Stimulated activated CD8-positive, alpha-beta memory T cell treated with anti-CD3 and anti-CD28 coated beads, Interleukin-4, amount 100 ng/mL, for 48 hours (primary cell): Measurements from ENCODE around the gene IQCE.
A peak's percentile ranks its signal among the peaks of the same experiment; 100 is the strongest.

Experiments
- DNase-seq: peaks from one replicate; pipeline ENCODE4 v3.0.0-alpha.2; 2020

Gene IQCE

DNA sequence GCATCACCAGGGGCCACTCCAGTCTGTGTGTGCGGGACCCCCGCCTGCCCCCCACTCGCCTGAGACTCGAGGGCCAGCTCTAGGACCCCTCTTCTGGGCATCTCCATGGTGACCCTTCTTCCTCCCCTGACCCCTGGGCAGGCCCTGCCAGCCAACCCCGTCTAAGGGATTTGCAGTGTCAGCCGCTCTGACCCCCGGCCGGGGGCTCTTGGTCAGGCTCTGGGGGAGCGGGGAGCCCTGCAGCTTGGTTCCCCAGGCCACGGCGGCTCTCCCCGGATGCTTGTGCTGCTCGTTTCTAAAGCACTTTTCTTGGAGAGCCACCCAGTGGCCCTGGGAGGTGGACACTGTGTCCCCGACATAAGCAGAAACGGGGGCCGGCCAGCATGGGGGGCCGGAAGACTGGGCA, 78.3 kb downstream of the IQCE start:
- no peak for DNase-seq

DNA sequence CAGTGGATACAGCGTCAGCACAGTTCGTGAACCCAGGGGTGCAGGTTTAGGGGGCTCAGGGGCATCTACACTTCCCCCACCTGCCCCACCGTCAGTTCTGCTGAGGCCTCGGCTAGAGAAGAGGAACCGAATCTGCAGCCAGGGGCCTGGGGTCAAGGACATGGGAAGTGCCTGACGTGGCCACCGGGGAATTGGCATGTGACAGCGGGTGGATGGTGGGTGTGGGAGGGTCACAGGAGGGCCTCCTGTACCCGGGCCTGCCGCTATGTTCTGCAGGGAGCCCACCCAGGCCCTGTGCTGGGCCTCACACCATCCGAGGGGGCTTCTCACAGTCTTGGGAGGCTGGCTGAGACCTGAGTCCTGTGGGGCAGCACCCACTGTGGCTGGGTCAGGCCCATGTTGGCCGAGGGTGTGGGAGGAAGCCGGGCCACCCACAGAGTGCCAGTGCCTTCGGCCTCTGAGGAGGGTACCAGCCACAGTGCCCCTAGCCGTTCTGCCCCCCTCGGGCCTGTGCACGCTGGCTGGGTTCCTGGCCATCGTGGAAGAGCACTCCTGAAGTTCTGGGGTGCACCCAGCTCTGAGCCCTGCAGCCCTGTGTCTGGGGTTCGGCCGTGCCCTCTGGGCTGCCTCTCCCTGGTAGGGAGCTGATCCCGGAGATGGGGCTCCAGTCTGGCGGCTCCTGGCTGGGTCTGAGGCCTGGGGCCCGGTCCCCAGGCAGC, 78.9 kb downstream of the IQCE start:
- DNase-seq, result no peak

DNA sequence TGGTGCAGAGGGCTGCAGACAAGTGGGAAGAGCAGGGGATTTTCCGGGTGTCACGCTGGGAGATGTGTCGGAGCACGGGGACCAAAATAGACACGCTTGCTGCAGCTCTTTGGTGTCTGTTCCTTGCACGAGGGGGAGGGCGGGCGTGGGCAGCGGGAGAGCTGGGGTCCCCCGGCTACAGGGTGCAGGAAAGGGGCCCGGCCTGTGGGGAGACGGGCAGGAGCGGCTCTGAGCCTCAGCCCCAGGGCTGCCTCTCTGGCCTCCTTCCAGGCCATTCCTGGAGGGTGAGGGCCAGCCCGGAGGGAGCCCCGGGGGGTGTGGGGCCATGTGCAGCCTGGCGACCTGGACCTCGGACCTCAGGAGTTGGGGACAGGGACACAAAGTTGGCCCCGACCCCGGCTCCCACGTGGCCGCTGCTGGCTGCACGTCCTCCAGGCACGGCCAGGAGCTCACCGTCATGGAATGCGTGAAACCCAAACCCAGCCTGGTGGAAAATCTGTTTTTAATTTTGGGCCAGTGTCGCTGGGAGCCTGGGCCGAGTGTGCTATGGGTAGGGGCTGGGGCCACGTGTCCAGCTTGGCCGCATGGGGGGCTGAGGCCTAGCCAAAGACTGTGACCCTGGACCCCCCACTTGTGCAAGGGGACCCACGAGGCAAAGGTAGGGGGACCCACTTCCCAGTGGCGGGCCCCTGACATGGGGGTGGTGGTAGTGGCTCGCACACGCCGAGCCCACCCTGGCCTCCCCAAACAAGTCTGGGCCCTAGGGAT, 79.6 kb downstream of the IQCE start:
- no peak for DNase-seq

DNA sequence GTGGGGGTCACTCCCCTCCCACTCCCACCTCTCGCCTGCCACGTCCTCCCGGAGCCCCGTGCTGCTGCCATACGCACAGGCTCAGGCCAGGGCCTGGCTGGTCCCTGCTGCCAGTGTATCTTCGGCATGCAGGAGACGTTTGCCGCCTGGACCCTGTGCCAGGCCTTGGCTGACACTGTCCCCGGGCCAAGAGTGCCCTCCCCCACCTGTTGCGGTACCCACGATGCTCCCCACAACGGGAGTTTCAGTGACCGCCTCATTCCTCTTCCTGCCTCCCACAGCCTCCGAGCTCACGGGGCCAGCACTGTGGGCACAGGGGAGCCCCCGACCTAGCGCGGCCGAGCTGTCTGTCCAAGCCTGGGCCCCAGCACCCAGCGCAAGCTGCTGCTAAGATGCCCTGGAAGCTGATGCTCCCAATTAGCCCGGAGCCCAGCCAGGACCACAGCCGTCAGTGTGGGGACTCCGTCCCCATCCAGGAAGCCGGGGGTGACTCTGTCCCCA, 80.5 kb downstream of the IQCE start:
- DNase-seq, result no peak

DNA sequence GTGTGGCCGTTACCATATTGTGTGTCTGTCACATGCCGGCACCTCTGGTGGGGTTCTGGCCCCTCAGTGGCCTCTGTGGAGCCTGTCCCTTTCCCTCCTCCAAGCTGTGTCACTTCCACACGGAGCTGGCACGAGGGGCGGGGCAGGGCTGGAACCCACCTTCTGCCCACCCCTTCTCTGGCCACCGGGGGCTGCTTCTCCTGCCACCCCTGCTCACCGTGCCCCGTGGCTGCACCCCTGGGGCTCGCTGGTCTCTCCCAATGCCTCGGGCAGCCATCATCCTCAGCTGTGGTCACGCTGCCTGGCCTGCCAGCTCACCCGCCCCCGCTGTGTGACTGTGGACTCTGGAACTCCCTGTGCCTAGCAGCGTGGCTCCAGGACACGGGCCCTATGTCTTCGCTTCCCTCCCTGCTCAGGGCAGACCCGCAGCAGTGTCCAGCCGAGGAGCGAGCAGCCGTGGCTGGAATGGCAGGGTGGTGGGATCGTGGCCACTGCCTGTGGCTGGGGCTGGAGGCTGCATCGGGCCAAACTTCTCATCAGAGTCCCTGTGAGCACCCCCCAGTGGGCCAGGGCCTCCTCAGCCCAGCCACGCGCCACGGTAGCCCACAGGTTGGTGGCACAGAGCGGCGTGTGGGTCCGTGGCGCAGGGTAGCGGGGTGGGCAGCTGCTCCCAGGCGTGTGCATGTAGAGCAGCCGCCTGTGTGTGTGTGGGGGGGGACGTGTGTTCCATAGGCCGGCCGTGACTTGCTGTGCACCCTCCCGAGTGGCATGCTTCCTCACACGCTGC, 81.1 kb downstream of the IQCE start:
- no peak for DNase-seq

DNA sequence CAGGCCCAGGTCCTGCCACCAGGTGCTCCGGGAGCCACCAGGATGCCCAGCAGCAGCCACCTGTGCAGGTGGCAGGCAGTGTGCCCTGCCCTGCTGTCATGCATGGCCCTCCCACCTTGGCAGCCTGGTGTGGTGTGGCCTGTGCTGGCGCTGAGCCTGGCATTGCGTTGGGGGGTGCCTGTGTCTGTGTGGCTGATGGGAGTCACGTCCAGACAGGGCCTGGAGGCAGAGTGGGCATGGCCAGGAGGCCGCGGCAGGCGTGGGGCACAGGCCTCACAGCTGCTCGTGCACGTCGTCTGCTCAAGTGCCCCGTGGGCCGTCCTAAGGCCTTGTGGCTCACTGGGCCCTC, 81.7 kb downstream of the IQCE start:
- no peak for DNase-seq

DNA sequence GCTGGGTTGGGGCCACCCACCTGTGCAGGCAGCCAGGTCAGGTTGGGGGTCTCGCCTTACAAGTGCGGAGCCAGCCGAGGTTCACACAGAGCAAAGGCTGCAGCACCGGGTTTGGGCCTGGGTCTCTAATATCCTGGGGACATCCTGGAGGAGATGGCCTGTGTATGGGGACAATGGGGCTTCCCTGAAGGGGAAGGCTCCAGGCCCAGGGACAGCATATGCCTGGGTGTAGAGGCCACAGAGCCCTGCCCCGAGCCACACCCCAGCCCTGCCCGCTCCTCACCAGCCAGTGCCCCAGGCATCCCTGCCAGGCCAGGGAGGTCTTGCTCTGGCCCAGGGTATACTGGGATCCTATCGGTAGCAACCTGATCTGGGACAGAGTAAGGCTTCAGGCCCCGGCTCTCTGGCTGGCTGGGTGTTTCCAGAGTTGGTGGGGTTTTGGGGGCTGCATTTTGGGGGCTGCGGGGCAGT, 82.1 kb downstream of the IQCE start:
- no peak for DNase-seq

DNA sequence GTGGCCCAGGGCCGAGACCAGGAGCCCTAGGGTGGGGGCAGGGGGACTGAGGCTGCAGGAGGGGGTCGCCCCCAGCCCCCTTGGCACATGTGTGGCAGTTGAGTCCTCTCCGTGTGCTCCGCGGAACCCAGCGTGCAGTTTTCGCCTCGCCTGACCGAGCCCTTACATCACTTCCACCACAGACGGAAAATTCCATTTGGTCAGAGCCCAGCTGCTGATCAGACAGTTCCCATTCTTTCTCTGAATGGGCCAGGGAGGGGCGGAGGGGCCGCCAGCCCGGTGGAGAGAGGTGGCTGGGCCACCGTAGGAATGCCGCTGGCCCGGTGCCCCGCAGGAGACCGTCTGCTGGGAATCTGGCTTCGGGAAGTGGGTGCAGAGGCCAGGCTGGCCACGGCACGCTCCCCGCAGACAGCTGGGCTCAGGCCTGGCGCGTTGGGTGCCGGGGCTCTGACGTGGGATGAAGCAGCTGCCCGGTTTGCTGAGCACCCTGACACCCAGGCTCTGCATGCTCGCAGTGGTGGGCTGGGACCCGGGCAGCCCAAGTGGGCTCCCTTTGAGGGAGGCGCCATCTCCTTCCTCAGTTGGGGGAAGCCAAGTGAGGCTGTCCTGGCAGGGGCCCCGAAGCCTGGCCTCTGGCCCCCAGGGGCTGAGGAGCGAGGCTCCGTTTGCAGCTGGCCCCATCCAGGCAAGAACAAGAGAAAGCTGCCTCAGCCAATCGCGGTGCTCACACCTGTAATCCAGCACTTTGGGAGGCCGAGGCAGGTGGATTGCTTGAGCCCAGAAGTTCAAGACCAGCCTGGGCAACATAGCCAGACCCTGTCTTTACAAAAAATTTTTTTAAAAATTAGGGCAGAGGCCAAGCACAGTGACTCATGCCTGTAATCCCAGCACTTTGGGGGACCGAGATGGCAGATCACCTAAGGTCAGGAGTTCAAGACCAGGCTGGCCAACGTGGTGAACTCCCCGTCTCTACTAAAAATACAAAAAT, 82.9 kb downstream of the IQCE start:
- DNase-seq, result no peak

DNA sequence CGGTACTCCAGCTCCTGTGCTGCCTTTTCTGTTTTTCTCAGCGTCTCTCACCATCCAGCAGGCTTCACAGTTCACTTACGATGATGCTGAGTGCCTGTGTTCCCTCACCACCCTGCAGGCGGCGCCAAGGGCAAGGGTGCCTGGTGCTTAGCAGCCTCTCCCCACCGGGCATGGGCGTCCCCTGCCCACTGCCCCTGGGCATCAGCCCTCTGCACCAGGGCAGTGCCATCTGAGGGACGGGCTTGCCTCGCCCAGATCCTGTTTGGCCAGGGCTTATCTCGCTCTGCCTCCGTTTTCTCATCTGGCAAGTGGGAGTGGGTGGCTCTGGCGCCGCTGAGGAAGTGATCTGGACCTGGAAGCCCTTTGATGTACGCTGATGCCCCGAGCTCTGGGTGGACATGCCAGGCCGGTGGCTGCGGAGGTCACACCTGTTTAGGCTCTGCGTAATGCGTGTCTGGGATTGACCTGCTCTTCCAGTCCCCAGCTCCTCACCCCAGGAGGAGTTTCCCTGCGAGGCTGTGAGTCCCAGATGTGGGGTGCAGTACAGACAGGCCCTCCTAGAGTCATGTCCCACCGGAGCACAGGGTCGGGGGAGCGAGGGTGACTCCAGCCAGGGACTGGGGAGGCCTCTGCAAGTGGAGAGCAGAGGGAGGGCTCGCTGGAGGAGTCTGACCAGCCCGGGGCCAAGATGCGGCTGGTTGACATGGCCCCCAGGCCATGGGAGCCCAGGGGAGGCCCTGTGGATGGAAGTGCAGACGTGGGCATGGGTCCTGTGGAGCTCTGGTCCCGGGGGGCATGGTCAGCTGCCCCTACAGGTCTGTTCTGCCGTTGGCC, 84.8 kb downstream of the IQCE start:
- no peak for DNase-seq

DNA sequence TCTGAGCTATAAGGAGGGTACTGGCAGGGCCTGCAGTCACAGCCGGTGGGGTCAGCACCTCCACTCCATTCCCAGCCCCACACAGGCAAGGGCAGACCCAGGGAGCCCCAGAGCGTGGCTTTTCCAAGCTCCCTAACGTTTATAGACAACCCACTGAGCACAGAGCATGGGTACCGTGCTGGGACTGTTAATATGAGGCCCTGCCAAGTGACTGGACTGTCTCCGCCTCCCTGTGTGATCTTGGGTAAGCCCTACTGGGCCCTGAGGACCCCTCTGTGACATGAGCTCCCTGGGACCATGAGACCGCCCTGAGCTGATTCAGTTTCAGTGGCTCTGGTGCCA, 85.4 kb downstream of the IQCE start:
- no peak for DNase-seq

DNA sequence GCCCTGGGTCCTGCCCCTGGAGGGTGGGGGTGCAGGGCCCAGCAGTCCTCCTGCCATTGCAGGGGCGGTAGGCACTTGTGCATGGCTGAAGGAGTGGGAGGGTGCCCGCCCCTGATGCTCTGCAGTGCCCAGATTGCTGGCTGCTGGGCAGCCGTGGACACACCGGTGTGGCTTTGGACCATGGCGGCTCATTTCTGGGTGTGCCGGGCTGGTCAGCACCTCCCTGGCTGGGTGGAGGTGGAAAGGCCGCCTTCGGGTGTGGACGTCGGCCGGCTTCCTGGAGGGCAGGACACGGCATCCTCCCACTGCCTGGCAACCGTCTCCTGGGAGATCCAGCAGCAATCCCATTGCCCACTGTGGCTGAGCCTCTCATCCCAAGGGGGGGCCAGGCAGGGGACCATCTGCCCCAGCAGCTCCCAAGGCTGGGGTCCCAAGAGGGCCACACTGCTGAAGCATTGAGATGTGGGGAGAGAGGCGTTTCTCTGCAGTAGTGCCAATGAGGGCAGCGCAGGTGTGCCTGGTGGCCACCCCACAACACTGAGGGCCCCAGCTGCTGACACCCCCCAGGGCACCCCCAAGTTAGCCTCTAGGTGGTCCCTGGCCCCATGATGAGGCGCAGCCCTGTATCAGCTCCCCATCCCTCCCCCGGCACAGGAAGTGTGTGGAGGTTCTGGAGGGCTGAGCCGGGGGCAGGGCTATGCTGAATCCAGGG, 85.9 kb downstream of the IQCE start:
- DNase-seq, result no peak

DNA sequence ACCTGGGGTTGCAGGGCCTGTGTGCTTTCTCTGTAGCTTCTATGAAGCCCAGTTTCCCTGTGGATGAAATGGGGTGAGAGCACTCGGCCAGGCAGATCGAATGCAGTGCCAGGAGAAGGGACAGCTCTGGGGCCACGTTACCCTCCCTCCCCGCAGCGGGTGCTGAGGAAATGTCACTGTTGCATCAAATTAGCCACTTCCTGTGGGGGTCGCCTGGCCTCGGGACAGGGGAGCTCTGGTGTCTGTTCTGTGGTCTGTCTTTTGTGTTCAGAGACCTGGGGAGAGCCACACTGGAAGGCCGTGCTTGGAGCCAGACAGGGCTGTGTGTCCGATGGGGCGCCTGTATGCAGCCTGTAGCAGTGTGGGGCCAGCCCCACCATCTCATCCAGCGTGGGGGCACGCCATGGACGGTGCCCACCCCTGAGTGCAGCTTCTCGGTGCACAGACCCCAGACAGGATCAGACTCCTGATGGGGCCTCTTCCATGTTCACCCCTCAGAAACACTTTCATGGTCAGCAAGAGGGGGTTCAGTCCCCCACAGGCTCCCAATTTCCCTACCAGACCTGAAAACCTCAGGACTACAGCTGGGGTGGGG, 86.6 kb downstream of the IQCE start:
- DNase-seq, result peak; percentile 66

DNA sequence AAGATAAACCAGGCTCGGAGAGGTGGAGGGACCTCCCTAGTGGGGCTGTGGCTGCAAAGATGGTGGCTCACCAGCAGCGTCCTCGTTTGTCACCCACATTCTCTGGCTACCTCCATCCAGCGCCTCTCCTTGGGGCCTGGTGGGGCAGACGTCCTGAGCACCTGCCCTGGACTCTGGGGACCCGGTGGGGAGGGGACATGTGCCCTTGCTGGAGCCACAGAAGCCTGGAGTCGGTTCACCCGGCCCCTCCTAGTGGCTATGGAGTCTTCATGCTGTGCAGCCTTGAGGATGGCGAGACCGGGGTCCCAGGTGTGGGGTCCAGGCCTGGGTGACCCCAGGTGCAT, 87.5 kb downstream of the IQCE start:
- DNase-seq, result no peak

DNA sequence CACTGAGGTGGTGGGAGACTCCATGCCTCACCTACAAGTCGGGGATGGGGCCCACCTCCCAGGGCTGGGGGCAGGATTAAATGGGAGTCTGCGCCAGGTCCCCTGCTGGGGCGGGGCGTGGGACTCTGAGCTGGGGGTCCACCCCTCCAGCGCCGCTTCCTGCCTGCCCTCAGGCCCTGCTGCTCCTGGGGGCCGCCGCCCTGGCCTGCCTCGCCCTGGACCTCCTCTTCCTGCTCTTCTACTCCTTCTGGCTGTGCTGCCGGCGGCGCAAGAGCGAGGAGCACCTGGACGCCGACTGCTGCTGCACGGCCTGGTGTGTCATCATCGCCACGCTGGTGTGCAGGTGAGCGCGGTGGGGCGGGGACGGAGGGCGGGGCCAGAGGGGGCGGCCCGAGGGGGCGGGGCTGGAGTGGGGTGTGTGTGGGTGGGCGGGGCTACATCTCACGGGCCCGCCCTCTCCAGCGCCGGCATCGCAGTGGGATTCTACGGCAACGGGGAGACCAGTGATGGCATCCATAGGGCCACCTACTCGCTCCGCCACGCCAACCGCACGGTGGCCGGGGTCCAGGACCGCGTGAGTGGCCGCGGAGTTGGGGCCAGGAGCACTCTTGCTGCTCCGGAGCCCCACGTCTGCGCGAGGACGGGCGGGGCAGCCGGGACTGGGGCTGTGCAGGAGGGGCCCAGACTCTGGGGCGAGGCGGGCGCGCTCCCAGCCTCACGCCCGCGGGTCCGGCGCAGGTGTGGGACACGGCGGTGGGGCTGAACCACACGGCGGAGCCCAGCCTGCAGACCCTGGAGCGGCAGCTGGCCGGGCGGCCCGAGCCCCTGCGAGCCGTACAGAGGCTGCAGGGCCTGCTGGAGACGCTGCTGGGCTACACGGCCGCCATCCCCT, 88.1 kb downstream of the IQCE start:
- DNase-seq, result no peak

DNA sequence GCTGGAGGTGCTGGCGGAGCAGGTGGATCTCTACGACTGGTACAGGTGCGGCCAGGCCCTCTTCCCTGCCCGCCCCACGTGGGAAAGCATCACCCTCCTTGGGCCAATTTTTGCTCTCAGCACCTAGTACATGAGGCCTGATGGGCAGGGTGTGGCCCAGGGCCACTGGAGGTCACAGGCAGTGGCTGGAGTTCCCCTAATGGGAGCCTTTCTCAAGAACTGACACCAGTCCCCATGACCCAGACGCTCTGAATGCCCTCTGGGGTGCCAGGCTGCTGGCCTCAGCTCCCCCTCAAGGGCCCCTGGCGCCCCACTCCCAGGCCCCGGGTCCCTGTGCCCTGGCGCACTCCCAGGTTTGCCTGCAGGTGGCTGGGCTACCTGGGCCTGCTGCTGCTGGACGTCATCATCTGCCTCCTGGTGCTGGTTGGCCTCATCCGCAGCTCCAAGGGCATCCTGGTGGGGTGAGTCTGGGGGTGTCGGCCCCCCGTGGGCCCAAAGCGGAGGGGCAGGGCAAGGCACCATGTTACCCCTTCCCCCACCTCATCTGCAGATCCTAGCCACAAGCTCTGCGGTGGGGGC, 88.9 kb downstream of the IQCE start:
- no peak for DNase-seq

DNA sequence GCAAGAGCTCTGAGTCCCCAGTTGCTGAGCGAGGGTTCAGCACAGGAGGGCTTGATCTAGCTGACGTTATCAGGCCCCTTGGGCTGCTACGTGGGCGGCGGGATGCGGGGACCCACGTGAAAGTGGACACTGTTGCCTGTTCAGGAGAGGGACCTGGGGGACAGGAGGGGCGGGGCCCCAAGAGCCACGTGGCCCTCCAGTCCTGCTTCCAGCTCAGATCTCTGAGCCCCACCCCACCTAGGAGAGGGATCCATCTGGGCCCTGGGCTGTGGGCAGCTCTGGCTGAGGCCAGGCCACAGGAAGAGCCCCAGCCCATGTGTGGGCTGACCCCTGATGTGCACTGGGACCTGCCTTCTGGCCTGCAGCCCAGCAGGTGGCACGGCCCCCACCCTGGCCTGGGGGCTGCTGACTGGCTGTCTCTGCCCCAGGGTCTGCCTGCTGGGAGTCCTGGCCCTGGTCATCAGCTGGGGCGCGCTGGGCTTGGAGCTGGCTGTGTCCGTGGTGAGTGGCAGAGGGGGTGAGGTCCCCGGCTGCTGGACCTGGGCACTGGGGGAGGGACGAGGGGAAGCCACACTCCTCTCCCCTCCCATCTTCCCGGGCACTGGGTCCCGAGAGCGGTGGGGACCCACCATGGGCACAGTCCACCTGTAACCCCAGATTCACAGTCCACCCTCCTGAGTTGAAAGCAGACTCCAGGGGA, 90.5 kb downstream of the IQCE start:
- no peak for DNase-seq

DNA sequence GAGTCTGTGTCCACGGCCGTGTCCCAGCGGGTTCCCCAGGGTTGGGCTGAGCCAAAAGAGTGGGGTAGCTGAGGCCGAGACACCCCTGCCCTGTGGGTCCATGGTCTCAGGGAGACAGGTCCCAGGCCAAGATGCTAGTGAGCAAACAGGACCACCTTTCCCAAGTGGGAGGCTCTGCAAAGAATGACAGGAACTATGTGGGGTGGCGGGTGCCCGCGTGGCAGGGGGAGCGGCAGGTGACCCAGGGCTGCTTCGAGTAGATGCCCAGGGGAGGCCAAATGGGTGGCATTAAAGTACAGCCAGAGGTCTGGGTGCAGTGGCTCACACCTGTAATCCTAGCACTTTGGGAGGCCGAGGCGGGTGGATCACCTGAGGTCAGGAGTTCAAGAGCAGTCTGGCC, 91.2 kb downstream of the IQCE start:
- DNase-seq, result no peak

DNA sequence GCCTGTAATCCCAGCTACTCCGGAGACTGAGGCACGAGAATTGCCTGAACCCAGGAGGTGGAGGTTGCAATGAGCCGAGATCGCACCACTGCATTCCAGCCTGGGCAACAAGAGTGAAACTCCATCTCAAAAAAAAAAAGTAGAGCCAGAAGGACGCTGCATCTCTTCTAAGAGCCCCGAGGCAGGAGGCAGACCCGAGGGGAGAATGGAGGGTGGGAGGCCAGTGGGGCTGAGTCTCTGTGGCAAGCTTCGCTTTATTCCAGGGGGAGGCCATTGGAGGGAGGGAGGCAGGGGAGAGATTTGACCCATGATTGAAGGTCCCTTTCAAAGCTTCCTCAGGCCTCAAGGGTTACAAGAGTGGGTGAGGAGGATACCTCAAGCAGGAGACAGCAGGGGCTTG, 91.7 kb downstream of the IQCE start:
- no peak for DNase-seq
